Omental fat pad (tissue), 4 donors: ENCODE measurements around the gene ADGRF3. TPM values are rescaled to one million over a fixed set of nuclear protein-coding genes. Genes with fewer than 3 reads are reported as not detected.
"Not testable (repeated sequence)": the region's sequence is repeated elsewhere in the genome, so short reads cannot be mapped to it uniquely, and the experiment has no call there.

ENCODE experiments used
- ATAC-seq: fragments of 150-250 bp; one replicate; pipeline ENCODE4 v1.9.1; 2016; ENCODE audit warnings: mild to moderate bottlenecking, moderate library complexity; ENCODE audit not compliant: low FRiP score
- DNase-seq: peaks from one replicate; pipeline ENCODE4 v3.0.0-alpha.2; 2019; ENCODE audit warnings: low spot score
- total RNA-seq, 4 donors: library from RNA; depleted of rRNA; stranded (reverse); fragments of >200 nt; gene quantifications; one replicate each; pipeline ENCODE4 v1.1.0, GENCODE V29; 2016
- TF ChIP-seq, protein P1 (sequence below), 3 donors: fragments of 450-650 bp; IDR thresholded peaks; one replicate each; pipeline ENCODE4 v1.5.1; 2016 to 2017; ENCODE audit warnings: antibody characterized with exemption in 3 of 3, mild to moderate bottlenecking in 3 of 3, moderate library complexity in 2 of 3

ADGRF3 gene
- total RNA-seq, 4 donors from 2014 or later, result 0.09 TPM; not detected in 3

DNA sequence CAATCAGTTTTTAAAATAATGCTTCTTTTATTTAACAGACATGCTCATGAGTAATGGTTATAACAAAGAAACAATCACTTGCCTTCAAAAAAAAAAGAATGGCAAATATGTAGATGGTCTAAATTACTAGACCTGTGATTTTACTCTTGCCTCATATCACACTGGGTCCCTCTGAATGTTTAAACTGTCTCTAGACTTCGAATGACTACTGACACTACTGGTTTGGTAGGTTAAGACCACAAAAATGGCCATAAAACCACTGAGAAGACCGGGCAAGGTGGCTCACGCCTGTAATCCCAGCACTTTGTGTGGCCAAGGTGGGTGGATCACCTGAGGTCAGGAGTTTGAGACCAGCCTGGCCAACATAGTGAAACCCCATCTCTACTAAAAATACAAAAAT, 5.8 kb downstream of the ADGRF3 start:
- no peak for ATAC-seq
- TF ChIP-seq, protein P1, sequence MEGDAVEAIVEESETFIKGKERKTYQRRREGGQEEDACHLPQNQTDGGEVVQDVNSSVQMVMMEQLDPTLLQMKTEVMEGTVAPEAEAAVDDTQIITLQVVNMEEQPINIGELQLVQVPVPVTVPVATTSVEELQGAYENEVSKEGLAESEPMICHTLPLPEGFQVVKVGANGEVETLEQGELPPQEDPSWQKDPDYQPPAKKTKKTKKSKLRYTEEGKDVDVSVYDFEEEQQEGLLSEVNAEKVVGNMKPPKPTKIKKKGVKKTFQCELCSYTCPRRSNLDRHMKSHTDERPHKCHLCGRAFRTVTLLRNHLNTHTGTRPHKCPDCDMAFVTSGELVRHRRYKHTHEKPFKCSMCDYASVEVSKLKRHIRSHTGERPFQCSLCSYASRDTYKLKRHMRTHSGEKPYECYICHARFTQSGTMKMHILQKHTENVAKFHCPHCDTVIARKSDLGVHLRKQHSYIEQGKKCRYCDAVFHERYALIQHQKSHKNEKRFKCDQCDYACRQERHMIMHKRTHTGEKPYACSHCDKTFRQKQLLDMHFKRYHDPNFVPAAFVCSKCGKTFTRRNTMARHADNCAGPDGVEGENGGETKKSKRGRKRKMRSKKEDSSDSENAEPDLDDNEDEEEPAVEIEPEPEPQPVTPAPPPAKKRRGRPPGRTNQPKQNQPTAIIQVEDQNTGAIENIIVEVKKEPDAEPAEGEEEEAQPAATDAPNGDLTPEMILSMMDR (IDR thresholded peaks at IDR 0.05), result no peak

DNA sequence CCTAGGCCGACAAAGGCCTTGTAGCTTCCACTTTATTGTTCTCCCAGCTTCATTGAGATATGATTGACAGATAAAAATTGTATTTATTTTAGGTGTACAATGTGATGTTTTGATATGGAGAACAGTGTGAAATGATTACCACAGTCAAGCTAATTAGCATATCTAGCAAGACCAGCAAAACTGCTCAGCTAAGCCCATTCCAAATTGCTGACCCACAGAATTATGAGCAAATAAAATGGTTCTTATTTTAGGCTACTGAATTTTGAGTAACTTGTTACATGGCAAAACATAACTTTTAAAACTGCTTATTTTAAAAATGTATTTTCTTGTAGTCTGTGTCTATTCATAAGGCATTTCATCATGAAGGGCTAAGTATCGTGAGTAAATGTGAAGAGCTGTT, 9.3 kb downstream of the ADGRF3 start:
- ATAC-seq (no peak), DNase-seq (no peak)
- TF ChIP-seq, protein P1 (IDR thresholded peaks at IDR 0.05), result no peak

More for the DNA sequence above, 5.8 kb downstream of the ADGRF3 start:
- DNase-seq, result no peak

DNA sequence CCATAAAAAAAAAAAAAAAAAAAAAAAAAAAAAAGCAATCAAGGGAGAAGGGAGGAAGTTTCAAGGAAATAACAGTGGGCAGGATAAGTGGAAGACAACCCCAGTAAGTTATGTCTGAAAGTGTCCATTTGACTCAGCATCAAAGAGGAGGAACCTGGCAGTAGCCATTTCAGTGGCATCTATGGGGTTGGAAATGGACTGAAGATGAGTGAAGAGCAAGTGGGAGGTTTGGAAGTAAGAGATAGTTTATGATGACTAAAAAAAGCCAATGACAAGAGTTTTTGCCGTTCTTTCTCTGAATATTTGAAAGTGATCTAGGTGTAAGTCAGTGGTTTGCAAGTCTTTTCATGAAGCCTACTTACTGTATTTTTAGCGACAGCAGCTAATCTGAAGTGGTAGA, 9.9 kb downstream of the ADGRF3 start:
- ATAC-seq (no peak), DNase-seq (no peak)
- TF ChIP-seq, protein P1 (IDR thresholded peaks at IDR 0.05), result no peak

DNA sequence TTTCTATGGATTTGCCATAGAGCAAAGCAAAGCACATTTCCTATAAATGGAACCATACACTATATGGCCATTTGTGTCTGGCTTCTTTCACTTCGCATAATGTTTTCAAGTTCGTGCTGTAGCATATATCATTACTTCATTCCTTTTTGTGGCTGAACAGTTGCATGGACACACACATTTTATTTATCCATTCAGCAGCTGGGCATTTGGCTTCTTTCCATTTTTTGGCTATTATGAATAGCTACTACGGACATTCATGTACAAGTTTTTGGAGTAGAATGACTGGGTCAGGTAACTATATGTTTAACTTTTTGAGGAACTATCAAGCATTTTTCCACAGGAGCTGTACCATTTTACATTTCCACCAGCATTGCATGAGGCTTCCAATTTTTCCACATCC, 11.4 kb downstream of the ADGRF3 start:
- DNase-seq (no peak), ATAC-seq (no peak)
- TF ChIP-seq, protein P1 (IDR thresholded peaks at IDR 0.05), result no peak

DNA sequence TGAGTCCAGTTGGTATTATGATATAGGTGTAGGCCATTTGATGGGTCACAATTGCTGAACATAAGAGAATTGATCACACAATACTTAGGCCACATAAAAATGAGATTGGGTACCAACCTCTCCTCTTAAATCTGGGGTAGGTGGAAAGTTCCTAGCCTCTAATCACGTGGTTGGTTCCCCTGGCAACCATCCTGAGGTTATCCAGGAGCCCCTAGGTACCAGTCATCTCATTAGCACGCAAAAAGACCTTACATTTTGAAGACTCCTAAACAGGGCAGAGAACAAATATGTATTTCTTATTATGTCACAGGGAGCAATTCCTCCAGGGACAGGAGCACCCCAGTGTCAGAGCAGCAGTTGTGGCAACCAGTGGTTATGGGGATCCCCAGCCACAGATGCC, 13.3 kb downstream of the ADGRF3 start:
- TF ChIP-seq, protein P1 (IDR thresholded peaks at IDR 0.05), result no peak
- DNase-seq, result no peak
- no peak for ATAC-seq

DNA sequence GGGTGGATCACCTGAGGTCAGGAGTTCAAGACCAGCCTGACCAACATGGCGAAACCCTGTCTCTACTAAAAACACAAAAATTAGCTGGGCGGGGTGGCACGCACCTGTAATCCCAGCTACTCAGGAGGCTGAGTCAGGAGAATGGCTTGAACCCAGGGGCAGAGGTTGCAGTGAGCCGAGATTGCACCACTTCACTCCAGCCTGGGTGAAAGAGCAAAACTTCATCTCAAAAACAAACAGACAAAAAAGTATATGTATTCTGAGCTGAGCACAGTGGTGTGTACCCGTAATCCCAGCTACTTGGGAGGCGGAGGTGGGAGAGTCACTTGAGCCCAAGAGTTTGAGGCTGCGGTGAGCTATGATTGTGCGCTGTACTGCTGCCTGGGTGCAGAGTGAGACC, 15.3 kb downstream of the ADGRF3 start:
- not testable (repeated sequence) for ATAC-seq

DNA sequence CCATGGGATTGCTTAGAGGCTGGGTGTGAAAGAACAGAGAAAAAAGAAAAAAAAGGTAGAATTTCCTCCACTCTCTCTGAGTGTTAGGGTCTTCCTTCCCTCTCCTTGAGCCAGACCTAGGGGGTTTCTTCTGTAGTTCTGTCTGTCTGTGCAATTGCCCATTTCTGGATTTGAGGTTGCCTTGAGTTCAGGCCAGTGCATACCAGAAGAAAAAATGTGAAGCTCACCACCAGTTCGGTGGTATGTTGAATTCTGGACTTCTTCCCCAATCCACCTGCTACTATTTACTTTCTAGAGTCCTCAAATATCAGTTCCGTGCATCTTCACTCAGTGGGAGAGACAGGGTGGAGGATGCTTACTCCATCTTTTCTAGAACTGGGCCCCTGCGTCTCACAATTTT, 16.0 kb downstream of the ADGRF3 start:
- ATAC-seq (no peak), DNase-seq (no peak)
- TF ChIP-seq, protein P1 (IDR thresholded peaks at IDR 0.05), result no peak

More for the DNA sequence above, 15.3 kb downstream of the ADGRF3 start:
- DNase-seq, result not testable (repeated sequence)

DNA sequence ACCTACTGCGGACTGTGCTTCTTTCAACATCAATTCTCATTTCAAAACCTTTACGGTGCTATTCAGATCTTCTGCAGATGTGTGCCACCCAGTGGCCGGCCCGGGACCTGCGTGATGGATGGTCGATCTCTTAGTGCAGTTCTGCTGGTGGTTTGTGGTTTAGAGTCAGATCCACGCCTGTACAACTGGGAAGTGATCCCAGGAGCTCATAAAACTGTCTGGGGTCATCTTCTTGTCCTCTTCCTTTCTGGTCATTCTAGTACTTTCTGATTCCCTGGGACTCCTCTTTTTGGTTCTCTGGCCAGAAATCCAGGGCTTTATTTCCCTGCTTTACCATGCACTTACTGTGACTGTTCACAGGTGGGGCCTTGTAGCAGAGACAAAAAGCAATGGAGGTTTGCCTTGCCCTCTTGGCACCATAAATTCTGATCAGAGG, 16.5 kb downstream of the ADGRF3 start:
- ATAC-seq, result peak; percentile 98
- TF ChIP-seq, protein P1 (IDR thresholded peaks at IDR 0.05), result peak in 1 of 3 donors; percentile 48
- DNase-seq, result peak; percentile 93

DNA sequence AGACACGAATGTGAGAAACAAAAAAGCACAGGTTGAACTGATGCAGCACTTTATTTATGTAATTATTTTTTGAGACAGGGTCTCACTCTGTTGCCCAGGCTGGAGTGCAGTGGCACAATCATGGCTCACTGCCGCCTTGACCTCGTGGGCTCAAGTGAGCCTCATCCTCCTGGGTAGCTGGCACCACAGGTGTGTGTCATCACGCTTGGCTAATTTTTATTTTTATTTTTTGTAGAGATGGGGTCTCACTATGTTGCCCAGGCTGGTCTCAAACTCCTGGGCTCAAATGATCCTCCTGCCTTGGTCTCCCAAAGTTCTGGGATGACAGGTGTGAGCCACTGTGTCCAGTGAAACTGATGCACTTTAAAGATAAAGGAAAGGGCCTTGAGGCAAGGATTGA, 17.5 kb downstream of the ADGRF3 start:
- not testable (repeated sequence) for DNase-seq, ATAC-seq
